Spleen (tissue), 11 donors: ENCODE data around the gene ARHGAP22. TPM values are rescaled to one million over a fixed set of nuclear protein-coding genes. Genes with fewer than 3 reads are reported as not detected.

ENCODE experiments used
- DNase-seq: peaks from one replicate; pipeline ENCODE4 v3.0.0-alpha.2; 2020
- H3K27ac ChIP-seq, 8 donors: fragments of 200-600 bp; sonication (generic) in 7 of 8; 1 replicate in 4 of 8; 2 replicates in 4 of 8; pipeline versions ENCODE4 v1.5.0 to v1.8.0; 2016 to 2021; ENCODE audit warnings: inconsistent platforms in 4 of 8, mild to moderate bottlenecking in 4 of 8, moderate library complexity in 1 of 8
- H3K27me3 ChIP-seq, 7 donors: fragments of 200-600 bp; sonication (generic) in 6 of 7; replicated peaks in 1 of 7; 1 replicate in 4 of 7; 2 replicates in 3 of 7; pipeline versions ENCODE4 v1.5.0 to v1.8.0; 2016 to 2021; ENCODE audit warnings: inconsistent platforms in 3 of 7, mild to moderate bottlenecking in 1 of 7
- H3K36me3 ChIP-seq, 6 donors: fragments of 200-600 bp; sonication (generic) in 5 of 6; 1 replicate in 4 of 6; 2 replicates in 2 of 6; pipeline versions ENCODE4 v1.5.0 to v1.8.0; 2016 to 2021; ENCODE audit warnings: inconsistent platforms in 2 of 6
- H3K4me1 ChIP-seq, 6 donors: fragments of 200-600 bp; sonication (generic) in 5 of 6; 1 replicate in 3 of 6; 2 replicates in 3 of 6; pipeline versions ENCODE4 v1.5.0 to v1.8.0; 2016 to 2021; ENCODE audit warnings: inconsistent platforms in 3 of 6
- H3K4me3 ChIP-seq, 8 donors: fragments of 200-600 bp; sonication (generic) in 7 of 8; 1 replicate in 4 of 8; 2 replicates in 4 of 8; pipeline versions ENCODE4 v1.5.0 to v1.8.0; 2016 to 2021; ENCODE audit warnings: inconsistent platforms in 4 of 8, mild to moderate bottlenecking in 4 of 8, moderate library complexity in 2 of 8
- H3K9me3 ChIP-seq, 8 donors: fragments of 200-600 bp; sonication (generic) in 7 of 8; 1 replicate in 4 of 8; 2 replicates in 4 of 8; pipeline versions ENCODE4 v1.5.0 to v1.8.0; 2016 to 2021; ENCODE audit warnings: inconsistent platforms in 4 of 8
- CTCF ChIP-seq, 11 experiments: fragments of 200-600 bp in 7 of 11; fragments of 450-650 bp in 4 of 11; sonication (generic) in 4 of 11; IDR thresholded peaks in 8 of 11; conservative IDR thresholded peaks in 3 of 11; 1 replicate in 7 of 11; 2 replicates in 4 of 11; pipeline versions ENCODE4 v1.4.0 to v1.8.0; 2016 to 2021; ENCODE audit warnings: antibody characterized with exemption in 11 of 11, inconsistent platforms in 4 of 11, mild to moderate bottlenecking in 1 of 11
- POLR2A ChIP-seq, 3 donors: fragments of 450-650 bp; IDR thresholded peaks; one replicate each; pipeline ENCODE4 v1.5.1; 2017; ENCODE audit warnings: antibody characterized with exemption in 3 of 3, mild to moderate bottlenecking in 1 of 3
- POLR2AphosphoS5 ChIP-seq, 3 donors: sonication (generic); formaldehyde crosslinking; IDR thresholded peaks; one replicate each; pipeline ENCODE4 v1.5.1; 2017; ENCODE audit warnings: antibody characterized with exemption in 3 of 3
- WGBS, 5 donors: extraction: QIAGEN DNeasy Blood & Tissue Kit in 3 of 5; methylation state at CpG; one replicate each; pipeline versions ENCODE4 v1.1.5 to v1.1.7; 2013 to 2018; 5-methylcytosine and 5-hydroxymethylcytosine counted together
- intact Hi-C: fragments of 100-400 bp; cut with DNase I; formaldehyde crosslinking; loops from one replicate; pipeline ENCODE4 v1.15.0; 2023; ENCODE audit warnings: low total_unique reads
- polyA plus RNA-seq, 3 donors: library from polyadenylated mRNA; stranded (reverse); fragments of 200-250 nt; gene quantifications; one replicate each; pipeline ENCODE4 v1.2.1, GENCODE V29; 2013
- small RNA-seq, 4 donors: library from RNA; depleted of rRNA; stranded (forward); fragments of <200 nt; gene quantifications; one replicate each; pipeline ENCODE3, GENCODE V24; 2016
- total RNA-seq, 7 donors: library from RNA; depleted of rRNA in 3 of 7; stranded (reverse); fragments of >200 nt in 3 of 7; fragmentation: NEBNext Ultra II Directional in 4 of 7; extraction: Animal tissue kit (Norgen Biotek cat#: 25700) in 4 of 7; gene quantifications; one replicate each; pipeline versions ENCODE4 v1.1.0 to v1.2.1, GENCODE V29; 2016 to 2021
- donor health status: healthy with polysubstance abuse.
- donor health status: DM: no; HTN: no; CAD: no; lungs with moderate emphysema.
- donor health status: DM: no; HTN: no; CAD: no.
- donor health status: Bipolar disorder and iron deficiency.
- donor health status: healthy.
- donor health status: DM: no; HTN: no; CAD: no.
- donor health status: DM: yes; HTN: yes; CAD: no.

The ARHGAP22 gene
- total and polyA plus RNA-seq, 10 donors: 0.56 to 7.5 (median 3.2) TPM

GRCh38 chr10:48399056-48399541, 205.8 kb downstream of the ARHGAP22 start:
- DNase-seq: no peak
- TF ChIP-seq POLR2AphosphoS5 (IDR thresholded peaks at IDR 0.05): no peak
- TF ChIP-seq POLR2A (IDR thresholded peaks at IDR 0.05): no peak
- TF ChIP-seq CTCF (IDR thresholded peaks at IDR 0.05 in 8 of 11, conservative IDR thresholded peaks at IDR 0.05 in 3 of 11): no peak
- Histone ChIP-seq H3K4me1 (peaks cover 0 to 14% (median 0%) of the 10 kb centered on the region in 6 donors), H3K9me3 (no peaks in the 10 kb centered on the region), H3K27me3 (no peaks in the 10 kb centered on the region), H3K4me3 (no peak overlapping the region), H3K27ac (no peak overlapping the region), H3K36me3 (no peaks in the 10 kb centered on the region)
- intact Hi-C loops: no loop called here
- WGBS, 5 donors: 80 to 92% (median 91%) methylated on average over 5 of the region's 5 CpGs

GRCh38 chr10:48398261-48398660, 206.6 kb downstream of the ARHGAP22 start:
- Histone ChIP-seq H3K36me3 (no peaks in the 10 kb centered on the region), H3K27ac (no peak overlapping the region), H3K4me3 (no peak overlapping the region), H3K4me1 (peaks cover 0 to 14% (median 0%) of the 10 kb centered on the region in 6 donors), H3K27me3 (no peaks in the 10 kb centered on the region), H3K9me3 (no peaks in the 10 kb centered on the region)
- no peak for DNase-seq
- no peak for TF ChIP-seq POLR2A (IDR thresholded peaks at IDR 0.05)
- no peak for TF ChIP-seq POLR2AphosphoS5 (IDR thresholded peaks at IDR 0.05)
- TF ChIP-seq CTCF (IDR thresholded peaks at IDR 0.05 in 8 of 11, conservative IDR thresholded peaks at IDR 0.05 in 3 of 11): no peak
- 82 to 95% (median 90%) methylated on average over 4 of the region's 4 CpGs for WGBS, 5 donors
- intact Hi-C loops: no loop called here

Small RNA genes within 50 kb of the gene (small RNA-seq; reads per million reads assigned to genes)
- 0 reads per million in 4 donors for gene AC016397.1

Other genes starting within 250 kb of the ARHGAP22 start
- 100 to 1,000 TPM in 3 of 7 donors, 10 to 100 TPM in 4; 72.1 to 120 (median 96.8) TPM for gene WDFY4, start 79.8 kb upstream of the ARHGAP22 start, total RNA-seq
- 10 to 100 TPM; 31.7 to 49.7 (median 39.0) TPM for gene WDFY4, start 79.8 kb upstream of the ARHGAP22 start, polyA plus RNA-seq